ENCODE results near the gene ODF4.
"Not testable (repeated sequence)": the region's sequence is repeated elsewhere in the genome, so short reads cannot be mapped to it uniquely, and the experiment has no call there.

Gene ODF4

GRCh38 chr17:8371786-8372185 is 32.1 kb downstream of the ODF4 start:
- DNase-seq = no peak

- no peak for DNase-seq
Measured at GRCh38 chr17:8372422-8372821, 32.8 kb downstream of the ODF4 start.

GRCh38 chr17:8373856-8374255 is 34.2 kb downstream of the ODF4 start:
- not testable (repeated sequence) for DNase-seq

GRCh38 chr17:8375738-8376259 is 36.2 kb downstream of the ODF4 start:
- DNase-seq = no peak

GRCh38 chr17:8376271-8377067 is 36.8 kb downstream of the ODF4 start, which contains the start of gene KRABD2:
Gene KRABD2, minus strand, starts transcription at chr17:8376704.
- DNase-seq = peak; percentile 86 to 88

- no peak for DNase-seq
Measured at GRCh38 chr17:8377422-8377821, 37.8 kb downstream of the ODF4 start.

- not testable (repeated sequence) for DNase-seq
Measured at GRCh38 chr17:8378117-8378516, 38.5 kb downstream of the ODF4 start.

- no peak for DNase-seq
Measured at GRCh38 chr17:8380049-8380448, 40.4 kb downstream of the ODF4 start.

GRCh38 chr17:8382052-8382879 is 42.6 kb downstream of the ODF4 start:
- DNase-seq = no peak

- no peak for DNase-seq
Measured at GRCh38 chr17:8382880-8383142, 43.2 kb downstream of the ODF4 start.

- peak; percentile 93 to 94 for DNase-seq
Measured at GRCh38 chr17:8383143-8383822, 43.6 kb downstream of the ODF4 start, which contains the start of gene RPL26. Gene RPL26, minus strand, starts transcription at chr17:8383193. Its CDS starts 883 bp downstream, at chr17:8382310.

GRCh38 chr17:8384801-8385378 is 45.2 kb downstream of the ODF4 start:
- DNase-seq = no peak

- no peak for DNase-seq
Measured at GRCh38 chr17:8386841-8387240, 47.2 kb downstream of the ODF4 start.

GRCh38 chr17:8387914-8388651 is 48.4 kb downstream of the ODF4 start:
- no peak for DNase-seq

- no peak for DNase-seq
Measured at GRCh38 chr17:8391711-8392110, 52.1 kb downstream of the ODF4 start.

- no peak for DNase-seq
Measured at GRCh38 chr17:8392274-8392673, 52.6 kb downstream of the ODF4 start.

- no peak for DNase-seq
Measured at GRCh38 chr17:8392674-8393469, 53.2 kb downstream of the ODF4 start.

- DNase-seq = peak; percentile 26 to 28
Measured at GRCh38 chr17:8393470-8394231, 54.0 kb downstream of the ODF4 start.

- DNase-seq = not testable (repeated sequence)
Measured at GRCh38 chr17:8394497-8394896, 54.9 kb downstream of the ODF4 start.

Data from activated CD4-positive, alpha-beta T cell treated with anti-CD3 and anti-CD28 coated beads for 4 hours (primary cell).